Pons (tissue), 1 donor: ENCODE data around the gene RUNDC3A.
"Not testable (repeated sequence)": the region's sequence is repeated elsewhere in the genome, so short reads cannot be mapped to it uniquely, and the experiment has no call there.

ENCODE experiments used
- DNase-seq: peaks from one replicate; pipeline ENCODE4 v3.0.0-alpha.2; 2016; ENCODE audit warnings: low spot score

RUNDC3A gene

DNA sequence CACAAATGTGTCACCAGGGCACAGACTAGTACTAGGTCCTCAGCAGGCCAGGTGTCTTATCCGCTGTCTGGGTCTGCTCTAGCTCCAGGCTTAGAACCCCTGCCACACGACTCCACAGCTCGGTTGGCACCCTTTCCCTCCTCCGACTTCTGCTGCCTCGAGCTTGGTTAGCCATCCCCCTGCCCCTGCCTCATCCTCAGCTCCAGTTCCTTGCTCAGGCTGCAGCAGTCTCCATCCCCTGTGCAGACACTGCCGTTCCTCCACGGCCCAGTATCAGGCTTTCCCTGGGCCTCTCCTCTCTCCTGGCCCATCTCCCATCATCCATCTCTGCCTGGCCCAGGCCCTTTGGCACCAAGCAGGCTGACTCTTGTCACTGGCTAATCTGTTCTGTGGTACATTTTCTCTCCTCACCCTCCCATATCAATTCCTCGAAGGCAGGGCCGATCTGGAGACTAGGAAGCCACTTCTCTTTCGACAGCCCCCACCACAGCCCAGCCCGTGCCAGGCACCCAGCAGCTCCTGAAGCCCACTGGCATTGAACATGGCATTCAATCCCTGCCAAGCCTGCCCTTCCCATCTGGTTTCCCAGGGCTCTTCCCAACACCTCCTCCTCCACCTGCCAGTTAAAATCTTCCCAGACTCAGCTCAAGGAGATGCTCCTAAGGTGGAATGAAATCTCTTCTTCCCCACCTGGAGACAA, 35.3 kb downstream of the RUNDC3A start:
- DNase-seq = no peak

DNA sequence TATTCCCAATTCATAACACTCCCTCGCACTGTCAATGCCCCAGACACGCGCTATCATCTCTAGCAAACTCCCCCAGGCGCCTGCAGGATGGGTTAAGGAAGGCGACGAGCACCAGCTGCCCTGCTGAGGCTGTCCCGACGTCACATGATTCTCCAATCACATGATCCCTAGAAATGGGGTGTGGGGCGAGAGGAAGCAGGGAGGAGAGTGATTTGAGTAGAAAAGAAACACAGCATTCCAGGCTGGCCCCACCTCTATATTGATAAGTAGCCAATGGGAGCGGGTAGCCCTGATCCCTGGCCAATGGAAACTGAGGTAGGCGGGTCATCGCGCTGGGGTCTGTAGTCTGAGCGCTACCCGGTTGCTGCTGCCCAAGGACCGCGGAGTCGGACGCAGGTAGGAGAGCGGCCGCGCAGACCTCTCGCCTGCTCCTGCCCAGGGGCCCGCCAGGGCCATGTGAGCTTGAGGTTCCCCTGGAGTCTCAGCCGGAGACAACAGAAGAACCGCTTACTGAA, 36.6 kb downstream of the RUNDC3A start, which contains the start of gene GRN:
TSS of gene GRN (plus strand) at position 364 of the 515 bp plus-strand sequence. CDS start 3,863 bp downstream, outside the sequence.
- DNase-seq = peak; percentile 100

DNA sequence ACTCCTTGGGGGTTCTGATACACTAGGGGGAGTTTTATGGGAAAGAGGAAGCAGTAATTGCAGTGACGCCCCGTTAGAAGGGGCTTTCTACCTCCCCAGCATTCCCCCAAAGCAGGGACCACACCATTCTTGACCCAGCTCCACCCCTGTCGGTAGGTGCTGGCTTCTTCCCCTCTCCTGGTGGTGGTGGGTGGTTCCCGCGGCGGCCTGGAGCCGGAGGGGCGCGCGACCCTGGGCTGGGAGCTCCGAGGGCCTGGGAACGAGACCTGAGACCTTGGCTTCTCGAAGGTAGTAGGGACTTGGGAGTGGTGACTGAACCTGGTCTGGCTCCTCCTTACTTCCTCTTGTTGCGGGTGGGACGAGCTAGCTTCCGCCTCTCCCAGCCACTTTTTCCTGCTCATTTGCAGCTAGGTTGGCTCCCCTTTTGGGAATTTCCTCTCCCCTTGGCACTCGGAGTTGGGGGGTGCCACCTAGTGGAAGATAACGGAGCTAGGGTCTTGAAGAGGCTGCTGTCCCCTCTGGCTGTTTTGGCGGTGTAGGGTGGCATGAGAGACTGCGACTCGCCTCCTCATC, 37.1 kb downstream of the RUNDC3A start:
- peak; percentile 76 for DNase-seq

DNA sequence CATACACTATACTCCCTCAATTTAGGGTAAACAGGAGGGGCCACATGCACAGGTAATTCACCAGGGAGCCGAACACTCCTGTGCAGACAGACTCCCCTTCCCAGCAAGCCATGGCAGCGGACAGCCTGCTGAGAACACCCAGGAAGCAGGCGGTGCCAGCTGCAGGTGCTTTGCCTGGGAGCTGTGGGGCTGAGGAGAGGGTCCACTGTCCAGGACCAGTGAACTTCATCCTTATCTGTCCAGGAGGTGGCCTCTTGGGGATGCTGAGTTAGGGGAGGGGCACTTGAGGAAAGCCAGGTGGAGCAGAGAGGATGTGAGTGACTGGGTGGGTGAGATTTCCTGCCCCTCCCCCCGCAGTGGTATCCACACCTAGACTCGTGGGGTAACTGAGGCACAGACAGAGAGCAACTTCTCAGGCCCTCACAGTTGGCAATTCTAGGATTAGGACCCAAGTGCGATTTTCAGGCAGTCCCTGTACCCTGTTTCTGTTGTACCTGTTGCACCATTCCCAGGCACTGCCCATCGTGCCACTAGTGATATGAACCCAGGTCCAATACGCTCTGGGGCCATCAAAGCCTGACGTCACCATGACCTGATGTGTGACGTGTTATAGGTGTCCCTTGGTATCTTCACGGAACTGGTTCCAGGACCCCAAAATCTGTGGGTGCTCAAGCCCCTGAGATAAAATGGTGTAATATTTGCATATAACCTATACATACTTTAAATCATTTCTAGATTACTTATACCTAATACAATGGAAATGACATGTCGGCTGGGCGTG, 37.9 kb downstream of the RUNDC3A start:
- DNase-seq = no peak

DNA sequence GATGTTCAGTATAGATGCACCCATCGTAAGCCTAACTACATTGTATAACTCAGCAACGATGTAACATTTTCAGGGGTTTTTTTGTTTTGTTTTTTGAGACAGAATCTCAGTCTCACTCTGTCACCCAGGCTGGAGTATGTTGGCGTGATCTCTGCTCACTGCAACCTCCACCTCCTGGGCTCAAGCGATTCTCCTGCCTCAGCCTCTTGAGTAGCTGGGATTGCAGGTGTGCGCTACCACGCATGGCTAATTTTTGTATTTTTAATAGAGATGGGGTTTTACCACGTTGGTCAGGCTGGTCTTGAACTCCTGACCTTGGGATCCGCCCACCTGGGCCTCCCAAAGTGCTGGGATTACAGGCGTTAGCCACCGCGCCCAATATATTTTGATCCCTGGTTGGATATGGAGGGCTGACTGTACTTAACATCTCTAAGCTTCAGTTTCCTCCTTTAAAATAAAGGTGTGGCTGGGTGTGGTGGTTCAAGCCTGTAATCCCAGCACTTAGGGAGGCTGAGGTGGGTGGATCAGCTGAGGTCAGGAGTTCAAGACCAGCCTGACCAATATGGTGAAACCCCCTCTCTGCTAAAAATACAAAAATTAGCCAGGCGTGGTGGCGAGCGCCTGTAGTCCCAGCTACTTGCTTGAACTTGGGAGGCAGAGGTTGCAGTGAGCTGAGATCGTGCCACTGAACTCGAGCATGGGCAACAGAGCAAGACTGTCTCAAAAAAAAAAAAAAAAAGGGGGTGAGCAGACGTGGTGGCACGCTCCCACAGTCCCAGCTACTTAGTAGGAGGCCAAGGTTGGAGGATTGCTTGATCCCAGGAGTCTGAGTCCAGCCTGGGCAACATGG, 39.0 kb downstream of the RUNDC3A start:
- DNase-seq = not testable (repeated sequence)

DNA sequence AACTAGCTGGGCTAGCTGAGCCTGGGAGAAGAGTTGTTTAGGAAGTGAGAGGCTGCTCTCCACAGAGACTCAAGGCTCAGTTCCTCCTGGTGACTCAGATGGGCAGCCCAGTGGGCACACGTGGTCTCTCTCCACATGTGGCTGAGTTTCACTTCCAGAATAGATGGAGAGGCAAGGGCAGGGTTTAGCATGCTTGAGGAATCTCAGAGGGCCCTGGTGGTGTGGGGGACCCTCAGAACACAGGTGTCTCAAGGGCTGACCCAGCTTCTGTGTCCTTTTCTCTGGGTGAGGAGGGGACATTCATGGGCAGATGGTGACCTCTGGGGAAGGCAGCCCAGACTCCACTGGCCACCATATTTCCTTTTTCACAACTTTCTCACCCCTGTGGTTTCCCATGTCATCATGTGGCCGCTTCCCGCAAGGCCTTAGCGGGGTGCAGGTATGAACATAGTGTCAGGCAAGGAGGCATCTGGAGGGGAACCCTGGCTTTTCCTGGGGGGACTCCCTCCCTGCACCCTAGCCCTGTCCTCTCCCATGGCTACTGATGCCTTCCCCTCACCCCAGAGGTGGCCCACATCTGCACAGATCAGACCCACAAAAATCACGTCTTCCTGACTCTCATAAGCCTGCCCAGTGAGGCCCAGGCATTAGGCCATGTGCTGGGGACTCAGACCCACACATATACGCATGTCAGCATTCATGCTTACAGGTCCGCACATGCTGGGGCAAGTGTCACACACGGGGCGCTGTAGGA, 40.0 kb downstream of the RUNDC3A start:
- DNase-seq = peak; percentile 87

DNA sequence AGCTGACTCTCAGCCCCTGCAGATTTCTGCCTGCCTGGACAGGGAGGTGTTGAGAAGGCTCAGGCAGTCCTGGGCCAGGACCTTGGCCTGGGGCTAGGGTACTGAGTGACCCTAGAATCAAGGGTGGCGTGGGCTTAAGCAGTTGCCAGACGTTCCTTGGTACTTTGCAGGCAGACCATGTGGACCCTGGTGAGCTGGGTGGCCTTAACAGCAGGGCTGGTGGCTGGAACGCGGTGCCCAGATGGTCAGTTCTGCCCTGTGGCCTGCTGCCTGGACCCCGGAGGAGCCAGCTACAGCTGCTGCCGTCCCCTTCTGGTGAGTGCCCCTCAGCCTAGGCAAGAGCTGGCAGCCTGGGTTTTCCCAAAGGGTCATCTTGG, 40.6 kb downstream of the RUNDC3A start:
- no peak for DNase-seq

DNA sequence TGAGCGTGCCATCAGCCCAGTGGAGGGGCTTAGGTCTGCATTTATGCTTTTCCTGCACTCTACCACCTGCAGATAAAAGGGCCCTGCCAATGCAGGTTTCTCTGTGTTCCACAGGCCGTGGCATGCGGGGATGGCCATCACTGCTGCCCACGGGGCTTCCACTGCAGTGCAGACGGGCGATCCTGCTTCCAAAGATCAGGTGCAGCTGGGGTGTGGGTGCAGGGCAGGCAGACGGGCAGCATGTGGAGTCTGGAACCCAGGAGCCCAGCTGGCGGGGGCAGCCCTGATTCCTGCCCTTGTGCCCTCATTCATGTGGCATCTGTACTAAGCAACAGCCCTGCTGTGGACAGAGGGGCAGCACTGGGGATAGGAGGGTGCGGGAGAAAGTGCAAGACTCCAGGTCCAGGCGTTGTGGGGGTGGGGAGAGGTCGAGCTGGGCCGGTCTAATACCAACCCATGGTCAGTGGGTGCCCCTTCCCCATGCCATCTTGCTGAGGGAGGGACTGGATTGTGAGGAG, 41.2 kb downstream of the RUNDC3A start:
- no peak for DNase-seq

DNA sequence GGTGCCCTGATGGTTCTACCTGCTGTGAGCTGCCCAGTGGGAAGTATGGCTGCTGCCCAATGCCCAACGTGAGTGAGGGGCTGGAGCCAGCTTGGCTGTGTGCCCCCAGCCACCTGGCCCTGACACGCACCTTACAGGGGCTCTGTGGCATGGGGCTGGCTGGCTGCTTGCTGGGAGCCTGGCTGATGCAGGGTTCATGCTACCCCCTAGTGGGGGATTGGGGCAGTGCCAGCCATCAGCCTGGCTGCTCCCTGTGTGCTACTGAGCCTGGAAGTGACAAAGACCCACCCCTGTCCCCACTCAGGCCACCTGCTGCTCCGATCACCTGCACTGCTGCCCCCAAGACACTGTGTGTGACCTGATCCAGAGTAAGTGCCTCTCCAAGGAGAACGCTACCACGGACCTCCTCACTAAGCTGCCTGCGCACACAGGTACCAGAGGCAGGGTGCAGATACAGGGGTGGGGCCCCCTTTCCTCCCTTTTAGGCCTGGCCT, 42.4 kb downstream of the RUNDC3A start:
- DNase-seq = peak; percentile 52

DNA sequence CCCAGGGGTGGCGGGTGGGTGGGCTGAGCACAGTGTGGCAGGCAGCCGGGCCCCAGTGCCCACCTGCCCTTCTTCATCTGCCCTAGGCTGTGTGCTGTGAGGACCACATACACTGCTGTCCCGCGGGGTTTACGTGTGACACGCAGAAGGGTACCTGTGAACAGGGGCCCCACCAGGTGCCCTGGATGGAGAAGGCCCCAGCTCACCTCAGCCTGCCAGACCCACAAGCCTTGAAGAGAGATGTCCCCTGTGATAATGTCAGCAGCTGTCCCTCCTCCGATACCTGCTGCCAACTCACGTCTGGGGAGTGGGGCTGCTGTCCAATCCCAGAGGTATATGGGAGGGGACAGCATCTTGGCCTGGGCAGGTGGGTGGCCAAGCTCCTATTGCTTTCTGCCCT, 43.1 kb downstream of the RUNDC3A start:
- no peak for DNase-seq

DNA sequence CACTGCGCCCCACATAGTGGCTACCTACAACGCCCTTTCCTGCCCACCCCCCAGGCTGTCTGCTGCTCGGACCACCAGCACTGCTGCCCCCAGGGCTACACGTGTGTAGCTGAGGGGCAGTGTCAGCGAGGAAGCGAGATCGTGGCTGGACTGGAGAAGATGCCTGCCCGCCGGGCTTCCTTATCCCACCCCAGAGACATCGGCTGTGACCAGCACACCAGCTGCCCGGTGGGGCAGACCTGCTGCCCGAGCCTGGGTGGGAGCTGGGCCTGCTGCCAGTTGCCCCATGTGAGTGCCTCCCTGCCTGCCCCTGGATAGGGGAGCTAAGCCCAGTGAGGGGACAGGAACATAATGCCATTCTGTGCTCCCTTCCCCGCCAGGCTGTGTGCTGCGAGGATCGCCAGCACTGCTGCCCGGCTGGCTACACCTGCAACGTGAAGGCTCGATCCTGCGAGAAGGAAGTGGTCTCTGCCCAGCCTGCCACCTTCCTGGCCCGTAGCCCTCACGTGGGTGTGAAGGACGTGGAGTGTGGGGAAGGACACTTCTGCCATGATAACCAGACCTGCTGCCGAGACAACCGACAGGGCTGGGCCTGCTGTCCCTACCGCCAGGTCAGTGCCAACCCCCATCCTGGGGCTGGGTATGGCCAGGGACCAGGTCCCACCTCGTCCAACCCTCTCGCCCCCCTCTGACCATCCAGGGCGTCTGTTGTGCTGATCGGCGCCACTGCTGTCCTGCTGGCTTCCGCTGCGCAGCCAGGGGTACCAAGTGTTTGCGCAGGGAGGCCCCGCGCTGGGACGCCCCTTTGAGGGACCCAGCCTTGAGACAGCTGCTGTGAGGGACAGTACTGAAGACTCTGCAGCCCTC, 43.8 kb downstream of the RUNDC3A start:
- no peak for DNase-seq

DNA sequence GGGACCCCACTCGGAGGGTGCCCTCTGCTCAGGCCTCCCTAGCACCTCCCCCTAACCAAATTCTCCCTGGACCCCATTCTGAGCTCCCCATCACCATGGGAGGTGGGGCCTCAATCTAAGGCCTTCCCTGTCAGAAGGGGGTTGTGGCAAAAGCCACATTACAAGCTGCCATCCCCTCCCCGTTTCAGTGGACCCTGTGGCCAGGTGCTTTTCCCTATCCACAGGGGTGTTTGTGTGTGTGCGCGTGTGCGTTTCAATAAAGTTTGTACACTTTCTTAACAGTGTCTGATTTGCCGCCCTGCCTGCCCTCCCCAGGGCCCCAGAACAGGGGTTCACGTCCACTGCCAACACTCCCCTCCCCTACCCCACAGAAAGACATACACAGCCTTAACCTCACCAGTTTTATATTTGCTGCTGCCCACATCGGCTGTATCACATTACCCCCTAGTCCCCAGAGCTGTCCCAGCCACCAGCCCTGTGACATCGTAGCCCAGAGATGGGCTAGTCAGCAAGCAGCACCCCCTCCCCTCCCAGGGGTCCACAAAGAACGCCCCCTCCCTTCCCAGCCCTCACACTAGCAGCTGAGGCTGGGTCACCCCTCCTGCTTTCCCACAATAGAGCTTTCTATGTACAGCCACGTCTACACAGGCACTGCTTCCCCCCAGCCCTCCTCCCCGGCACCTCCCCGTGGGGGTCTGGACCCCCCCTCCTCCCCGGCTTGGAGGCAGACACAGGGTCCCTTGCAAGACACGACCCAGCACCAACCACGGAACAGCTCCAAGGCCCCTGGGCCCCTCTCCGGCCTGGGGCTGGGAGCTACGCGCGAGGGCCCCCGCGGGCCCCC, 44.6 kb downstream of the RUNDC3A start:
- DNase-seq = no peak

DNA sequence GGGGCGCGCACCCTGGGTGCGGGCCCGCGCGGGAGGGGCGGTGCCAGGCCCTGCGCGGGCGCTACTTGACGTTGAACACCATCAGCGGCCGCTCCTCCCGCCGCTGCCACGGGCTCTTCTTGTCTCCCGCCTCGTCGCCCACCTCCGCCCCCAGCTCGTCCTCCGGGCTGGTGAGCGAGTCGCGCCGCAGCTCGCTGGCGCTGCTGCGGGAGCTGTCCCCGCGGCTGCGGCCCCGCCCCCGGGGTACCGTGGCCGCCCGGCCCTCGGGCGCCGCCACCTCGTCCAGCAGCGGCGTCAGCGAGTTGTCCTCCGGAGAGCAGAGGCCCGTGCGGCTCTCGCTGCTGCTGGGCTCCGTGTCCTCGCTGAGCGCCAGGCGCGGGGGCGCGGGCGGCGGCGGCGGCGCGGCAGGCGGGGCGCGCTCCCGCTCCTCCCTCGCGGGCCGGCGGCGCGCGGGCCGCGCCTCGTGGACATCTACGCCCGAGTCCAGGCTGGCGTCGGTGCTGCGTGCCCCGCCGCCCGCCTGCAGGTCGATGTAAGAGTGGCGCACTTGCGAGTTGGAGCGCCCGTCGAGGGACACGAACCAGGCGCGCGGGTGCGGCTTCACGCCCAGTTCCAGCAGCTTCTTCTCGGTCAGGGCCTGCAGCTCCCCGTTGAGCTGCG, 45.4 kb downstream of the RUNDC3A start:
- DNase-seq = no peak

DNA sequence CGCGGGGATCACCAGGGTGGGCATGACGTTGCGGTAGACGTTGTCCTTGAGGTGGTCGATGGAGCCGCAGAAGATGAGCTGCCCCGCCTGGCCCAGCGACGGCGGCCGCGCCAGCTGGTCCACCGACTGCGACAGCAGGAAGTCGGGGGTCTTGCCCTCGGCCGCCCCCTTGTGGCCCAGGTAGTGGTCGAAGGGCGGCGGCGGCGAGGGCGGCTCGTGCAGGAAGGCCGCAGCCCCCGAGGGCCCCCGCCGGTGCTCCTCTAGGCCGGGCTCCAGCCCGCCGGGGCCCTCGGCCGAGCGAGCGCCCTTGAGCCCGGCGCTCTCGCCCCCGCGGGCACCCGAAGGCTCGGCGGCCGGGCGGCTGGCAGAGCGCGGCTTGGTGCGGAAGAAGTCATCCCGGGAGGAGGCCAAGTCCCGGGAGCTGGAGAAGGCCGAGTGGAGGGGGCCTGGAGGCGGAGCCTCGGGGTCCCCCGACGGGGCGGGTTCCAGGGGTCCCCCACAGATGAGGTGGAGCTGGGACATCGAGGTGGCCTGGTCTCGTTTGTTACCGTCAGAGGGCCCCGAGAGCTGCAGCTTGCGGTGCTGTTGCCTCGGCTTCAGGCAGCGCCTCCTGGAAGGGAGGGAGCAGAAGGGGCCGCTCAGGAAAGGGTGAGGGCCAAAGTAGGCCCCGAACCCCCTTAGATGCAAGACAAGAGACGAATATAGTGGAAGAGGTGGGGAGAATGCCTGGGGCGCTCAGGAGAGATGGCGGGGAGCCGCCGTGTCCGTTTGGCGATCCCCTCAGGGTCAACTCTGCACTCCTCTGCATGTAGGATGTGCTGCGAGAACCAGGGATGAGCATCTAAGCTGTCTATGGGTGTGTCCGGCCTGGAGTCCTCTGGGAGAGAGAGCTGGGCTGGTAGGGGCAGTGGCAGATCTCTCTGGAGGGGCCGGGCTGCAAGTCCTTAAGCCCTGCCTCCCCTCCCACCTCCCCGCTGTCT, 46.5 kb downstream of the RUNDC3A start:
- DNase-seq = no peak

DNA sequence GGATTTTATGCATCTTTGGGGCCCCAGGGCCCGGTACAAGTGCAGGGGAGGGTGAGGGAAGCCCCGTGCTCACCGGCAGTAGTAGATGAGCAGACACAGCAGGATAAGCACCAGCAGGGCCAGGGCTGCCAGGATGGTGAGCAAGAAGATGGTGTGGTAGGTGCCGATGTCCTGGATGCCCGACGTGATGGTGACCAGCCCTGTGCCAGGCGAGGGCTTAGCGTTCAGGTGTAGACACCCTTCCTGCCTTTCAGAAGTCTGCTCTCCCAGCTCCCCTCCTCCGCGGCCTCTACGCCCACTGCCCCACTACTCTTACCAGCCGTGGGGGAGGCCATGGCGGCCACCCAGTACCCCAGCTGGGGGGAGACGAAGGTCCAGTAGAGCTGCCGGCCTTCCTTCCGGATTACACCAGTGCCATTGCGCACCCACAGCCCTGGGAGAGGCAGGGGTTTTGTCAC, 47.3 kb downstream of the RUNDC3A start:
- no peak for DNase-seq

DNA sequence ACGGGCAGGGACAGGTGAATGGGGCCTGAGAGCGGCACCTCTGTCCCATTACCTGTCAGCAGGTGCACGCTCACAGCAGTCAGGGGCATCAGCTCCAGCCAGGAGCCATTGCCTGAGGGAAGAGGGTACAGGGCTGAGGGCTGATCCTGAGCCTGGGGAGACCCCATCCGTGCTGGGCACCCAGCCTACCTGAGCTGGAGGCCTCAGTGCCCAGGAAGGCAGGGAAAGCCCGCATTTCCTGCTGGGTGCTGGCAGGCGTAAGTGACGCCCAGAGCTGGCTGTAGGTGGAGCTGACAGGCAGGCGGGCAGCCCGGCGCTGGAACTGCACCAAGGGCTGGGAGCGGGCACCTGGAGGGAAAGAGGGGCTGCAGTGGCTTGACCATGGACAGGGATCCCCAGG, 47.8 kb downstream of the RUNDC3A start:
- no peak for DNase-seq

DNA sequence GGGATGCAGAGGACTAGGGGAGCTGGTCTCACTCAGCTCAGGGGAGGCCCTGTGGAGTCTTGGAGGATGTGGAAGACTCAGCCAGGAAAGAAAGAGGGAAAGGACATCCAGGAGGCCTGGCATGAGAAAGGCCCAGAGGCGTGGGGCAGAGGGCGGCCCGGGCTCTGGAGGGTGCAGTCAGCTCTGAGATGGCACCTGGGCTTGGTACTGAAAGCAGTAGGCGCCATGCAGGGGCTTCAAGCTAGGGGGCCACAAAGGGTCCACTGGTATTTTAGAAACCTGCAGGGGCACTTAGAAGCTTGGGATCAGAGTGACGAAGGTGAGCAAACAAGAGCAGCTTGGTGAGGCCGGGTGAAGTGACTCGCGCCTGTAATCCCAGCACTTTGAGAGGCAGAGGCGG, 49.7 kb downstream of the RUNDC3A start:
- no peak for DNase-seq
